Astrocyte (in vitro differentiated cells and primary cell): ENCODE measurements around the gene PCBP2. TPM values are rescaled to one million over a fixed set of nuclear protein-coding genes. Genes with fewer than 3 reads are reported as not detected.
A peak's percentile ranks its signal among the peaks of the same experiment; 100 is the strongest.

Source experiments
- DNase-seq: peaks from one replicate; pipeline ENCODE4 v3.0.0-alpha.2; 2010; ENCODE audit warnings: low read depth
- FAIRE-seq: peaks from 2 replicates; lab custom pipeline; 2011; peaks lifted over from hg19 to GRCh38; lab: Jason Lieb, UNC
- H2AFZ ChIP-seq: 2 replicates; pipeline ENCODE4 v1.6.0; 2012; ENCODE audit warnings: low read depth, low read length, inconsistent platforms
- H3K27ac ChIP-seq: 2 replicates; pipeline ENCODE4 v1.5.1; 2011; ENCODE audit warnings: low read depth, low read length, inconsistent platforms
- H3K27me3 ChIP-seq: 2 replicates; pipeline ENCODE4 v1.6.0; 2011; ENCODE audit warnings: low read length, inconsistent platforms; ENCODE audit not compliant: insufficient read depth
- H3K36me3 ChIP-seq: 2 replicates; pipeline ENCODE4 v1.5.1; 2011; ENCODE audit warnings: low read length, inconsistent platforms; ENCODE audit not compliant: insufficient read depth
- H3K4me1 ChIP-seq: 2 replicates; pipeline ENCODE4 v1.5.1; 2011; ENCODE audit warnings: low read length, inconsistent platforms; ENCODE audit not compliant: insufficient read depth
- H3K4me2 ChIP-seq: 2 replicates; pipeline ENCODE4 v1.6.0; 2012; ENCODE audit warnings: low read length, inconsistent platforms
- H3K4me3 ChIP-seq: 2 replicates; pipeline ENCODE4 v1.5.1; 2011; ENCODE audit warnings: low read depth, mild to moderate bottlenecking, low read length, inconsistent platforms; ENCODE audit not compliant: insufficient read depth
- H3K79me2 ChIP-seq: 2 replicates; pipeline ENCODE4 v1.6.0; 2012; ENCODE audit warnings: mild to moderate bottlenecking, low read length, inconsistent platforms; ENCODE audit not compliant: insufficient read depth
- H3K9ac ChIP-seq: 2 replicates; pipeline ENCODE4 v1.6.0; 2012; ENCODE audit warnings: mild to moderate bottlenecking, low read length, inconsistent platforms
- H3K9me3 ChIP-seq: 2 replicates; pipeline ENCODE4 v1.5.1; 2012; ENCODE audit warnings: low read depth, mild to moderate bottlenecking, low read length, inconsistent platforms; ENCODE audit not compliant: insufficient read depth
- H4K20me1 ChIP-seq: 2 replicates; pipeline ENCODE4 v1.6.0; 2012; ENCODE audit warnings: low read length, inconsistent platforms; ENCODE audit not compliant: insufficient read depth
- H3K27ac Mint-ChIP-seq: one replicate; pipeline ENCODE4 v1.8.0; 2021; ENCODE audit warnings: mild to moderate bottlenecking, mixed read lengths; ENCODE audit not compliant: unreplicated experiment
- H3K27me3 Mint-ChIP-seq: one replicate; pipeline ENCODE4 v1.8.0; 2021; ENCODE audit warnings: low read depth, mixed read lengths; ENCODE audit not compliant: unreplicated experiment
- H3K36me3 Mint-ChIP-seq: one replicate; pipeline ENCODE4 v1.8.0; 2021; ENCODE audit warnings: low read depth, mixed read lengths; ENCODE audit not compliant: unreplicated experiment
- H3K4me1 Mint-ChIP-seq: one replicate; pipeline ENCODE4 v1.8.0; 2021; ENCODE audit warnings: low read depth, mixed read lengths; ENCODE audit not compliant: unreplicated experiment
- H3K4me3 Mint-ChIP-seq: one replicate; pipeline ENCODE4 v1.8.0; 2021; ENCODE audit warnings: mild to moderate bottlenecking, moderate library complexity, mixed read lengths; ENCODE audit not compliant: unreplicated experiment
- H3K9me3 Mint-ChIP-seq: one replicate; pipeline ENCODE4 v1.8.0; 2021; ENCODE audit warnings: mild to moderate bottlenecking, mixed read lengths; ENCODE audit not compliant: unreplicated experiment
- EZH2 ChIP-seq: IDR thresholded peaks from 2 replicates; pipeline ENCODE4 v1.6.1; 2012; ENCODE audit warnings: mild to moderate bottlenecking, low read length, inconsistent platforms; ENCODE audit not compliant: insufficient read depth
- total RNA-seq: library from RNA; stranded (reverse); gene quantifications from 2 replicates; pipeline ENCODE4 v1.2.1, GENCODE V29; 2021
- TF ChIP-seq, protein P1 (sequence below): IDR thresholded peaks from 2 replicates; pipeline ENCODE4 v1.5.1; 2011; ENCODE audit warnings: low read depth, mild to moderate bottlenecking, inconsistent platforms, low read length, moderate library complexity; ENCODE audit not compliant: insufficient read depth

Gene PCBP2
- total RNA-seq, 1 donor from 2014 or later, result 733 TPM

DNA sequence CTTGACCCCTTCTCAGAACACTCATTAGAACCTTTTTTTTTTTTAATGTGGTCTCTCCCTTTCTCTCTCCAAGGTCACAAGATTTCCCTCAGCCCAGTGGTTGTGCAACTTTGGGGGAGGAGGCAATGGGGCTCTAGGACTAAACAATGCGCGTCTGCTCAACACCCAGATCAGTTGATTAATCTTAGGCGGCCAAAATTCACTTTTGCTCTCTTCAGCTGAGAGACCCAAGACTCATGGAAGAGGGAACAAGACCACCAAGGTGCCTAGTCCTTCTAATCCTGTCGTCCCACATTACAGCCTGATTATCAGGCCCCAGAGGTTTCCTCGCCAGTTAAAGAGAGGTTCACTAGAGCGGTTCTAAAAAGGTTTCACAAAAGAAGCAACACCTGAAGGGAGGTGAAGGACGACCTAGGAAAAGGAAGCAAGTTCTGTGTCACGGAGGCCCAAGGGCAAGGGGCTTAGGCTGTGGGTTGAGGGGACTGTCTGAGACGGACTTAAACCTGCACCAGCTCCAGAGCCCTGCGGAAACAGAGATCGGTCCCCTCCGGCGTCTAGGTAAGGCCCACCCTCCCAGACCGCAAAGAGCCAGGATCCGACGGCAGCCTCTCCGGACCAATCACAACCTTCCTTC lies 48.4 kb downstream of the PCBP2 start:
- Histone ChIP-seq H3K4me1 (peaks cover 35% of the 10 kb centered on the region), H4K20me1 (peaks cover 16% of the 10 kb centered on the region), H3K27me3 (no peaks in the 10 kb centered on the region), H3K4me2 (peak overlapping the region; percentile 90), H3K9ac (peak overlapping the region; percentile 92), H3K4me3 (peak overlapping the region; percentile 68), H3K79me2 (peaks cover 58% of the 10 kb centered on the region), H2AFZ (peak overlapping the region; percentile 49), H3K36me3 (no peaks in the 10 kb centered on the region), H3K9me3 (no peaks in the 10 kb centered on the region), H3K27ac (peak overlapping the region; percentile 87)
- peak overlapping the region; percentile 72 for H3K27ac Mint-ChIP-seq
- FAIRE-seq (no peak), DNase-seq (peak; percentile 51)
- TF ChIP-seq EZH2, result no peak
- TF ChIP-seq, protein P1, sequence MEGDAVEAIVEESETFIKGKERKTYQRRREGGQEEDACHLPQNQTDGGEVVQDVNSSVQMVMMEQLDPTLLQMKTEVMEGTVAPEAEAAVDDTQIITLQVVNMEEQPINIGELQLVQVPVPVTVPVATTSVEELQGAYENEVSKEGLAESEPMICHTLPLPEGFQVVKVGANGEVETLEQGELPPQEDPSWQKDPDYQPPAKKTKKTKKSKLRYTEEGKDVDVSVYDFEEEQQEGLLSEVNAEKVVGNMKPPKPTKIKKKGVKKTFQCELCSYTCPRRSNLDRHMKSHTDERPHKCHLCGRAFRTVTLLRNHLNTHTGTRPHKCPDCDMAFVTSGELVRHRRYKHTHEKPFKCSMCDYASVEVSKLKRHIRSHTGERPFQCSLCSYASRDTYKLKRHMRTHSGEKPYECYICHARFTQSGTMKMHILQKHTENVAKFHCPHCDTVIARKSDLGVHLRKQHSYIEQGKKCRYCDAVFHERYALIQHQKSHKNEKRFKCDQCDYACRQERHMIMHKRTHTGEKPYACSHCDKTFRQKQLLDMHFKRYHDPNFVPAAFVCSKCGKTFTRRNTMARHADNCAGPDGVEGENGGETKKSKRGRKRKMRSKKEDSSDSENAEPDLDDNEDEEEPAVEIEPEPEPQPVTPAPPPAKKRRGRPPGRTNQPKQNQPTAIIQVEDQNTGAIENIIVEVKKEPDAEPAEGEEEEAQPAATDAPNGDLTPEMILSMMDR, result no peak
- peak overlapping the region; percentile 84 for H3K4me3 Mint-ChIP-seq
- peaks cover 22% of the 10 kb centered on the region for H3K4me1 Mint-ChIP-seq
- H3K27me3 Mint-ChIP-seq, result no peaks in the 10 kb centered on the region
- no peaks in the 10 kb centered on the region for H3K9me3 Mint-ChIP-seq
- H3K36me3 Mint-ChIP-seq, result peaks cover 8% of the 10 kb centered on the region

DNA sequence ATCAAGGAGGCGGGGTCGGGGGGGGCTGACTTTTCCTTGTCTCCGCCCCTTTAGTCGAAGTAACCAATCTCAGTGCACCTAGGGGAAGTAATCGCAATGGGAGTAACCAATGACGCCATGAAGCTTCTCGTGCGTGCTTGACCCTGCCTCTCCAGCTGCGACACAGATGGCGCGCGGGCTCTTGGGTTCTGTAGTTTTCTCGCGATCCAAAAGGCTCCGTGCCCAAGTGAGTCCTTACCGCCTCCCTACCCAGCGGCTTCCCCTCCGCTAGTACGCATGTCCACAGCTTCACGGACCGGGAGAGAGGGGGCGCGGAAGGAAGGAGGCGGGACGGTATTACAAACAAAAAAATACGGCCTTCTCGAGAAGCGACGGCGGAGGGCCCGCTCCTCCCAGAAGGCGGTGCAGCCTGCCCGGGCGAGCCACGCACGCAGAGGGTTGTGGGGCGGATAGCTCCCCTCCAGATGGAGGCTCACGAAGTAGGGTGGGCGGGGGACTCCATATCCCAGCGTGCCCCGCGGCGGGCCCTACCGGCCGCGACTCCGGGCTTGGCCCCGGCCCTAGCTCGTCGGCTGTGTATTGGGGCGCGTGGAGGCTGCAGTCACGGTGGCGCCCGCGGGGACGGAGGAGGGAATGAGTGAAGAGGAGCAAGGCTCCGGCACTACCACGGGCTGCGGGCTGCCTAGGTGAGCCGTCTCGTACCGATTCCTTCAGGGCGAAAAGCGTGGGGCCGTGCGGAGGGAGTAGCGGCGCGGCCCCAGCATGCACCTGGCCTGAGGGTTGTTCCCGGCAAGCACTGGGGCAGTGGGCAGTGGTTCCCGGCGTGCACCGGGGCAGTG lies 49.1 kb downstream of the PCBP2 start, which contains the start of gene TARBP2:
TARBP2 (plus strand) TSS at position 508 of the 839 bp plus-strand sequence; CDS start at position 634, 126 bp downstream.
- Histone ChIP-seq H3K27ac (peak within 1 kb of the TSS; percentile 87), H3K4me1 (peaks cover 41% of the 10 kb centered on the region), H3K9ac (peak within 1 kb of the TSS; percentile 92), H3K36me3 (no peaks in the 10 kb centered on the region), H4K20me1 (peaks cover 16% of the 10 kb centered on the region), H3K27me3 (no peaks in the 10 kb centered on the region), H3K79me2 (peaks cover 56% of the 10 kb centered on the region), H2AFZ (peak within 1 kb of the TSS; percentile 81), H3K4me2 (peak within 1 kb of the TSS; percentile 90), H3K9me3 (no peaks in the 10 kb centered on the region), H3K4me3 (peak within 1 kb of the TSS; percentile 68)
- Mint-ChIP-seq H3K4me3 (peak within 1 kb of the TSS; percentile 84), H3K27me3 (no peaks in the 10 kb centered on the region), H3K36me3 (peaks cover 9% of the 10 kb centered on the region), H3K9me3 (no peaks in the 10 kb centered on the region), H3K27ac (peak within 1 kb of the TSS; percentile 72), H3K4me1 (peaks cover 19% of the 10 kb centered on the region)
- DNase-seq (peak; percentile 99), FAIRE-seq (peak; percentile 74)
- TF ChIP-seq EZH2, result no peak
- TF ChIP-seq, protein P1, result no peak
